NCI-H146 (cell line): Measurements from ENCODE around the gene DHRS12.
A peak's percentile ranks its signal among the peaks of the same experiment; 100 is the strongest.

Experiments used
- DNase-seq: peaks from one replicate; lab custom pipeline; 2025; lab: John Stamatoyannopoulos, UW

Gene DHRS12

DNA sequence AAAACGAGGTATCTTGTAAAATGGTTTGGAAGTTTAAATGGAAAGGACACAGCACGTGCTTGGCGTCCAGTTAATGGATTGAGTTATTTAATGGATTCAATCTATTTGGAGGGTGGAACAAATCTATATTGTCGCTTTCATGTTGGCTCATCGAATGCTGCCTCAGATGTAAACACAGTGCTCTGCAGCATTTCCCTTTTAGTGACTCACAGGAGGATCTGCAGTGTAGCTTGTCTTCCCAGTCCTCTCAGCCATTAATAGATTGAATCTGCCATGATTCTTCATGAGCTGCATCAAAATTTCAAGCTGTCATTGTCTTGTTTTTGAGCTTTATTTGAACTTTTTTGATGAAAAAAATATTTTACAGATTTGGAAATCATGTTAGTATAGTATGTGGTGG is 44.7 kb downstream of the DHRS12 start:
- no peak for DNase-seq

DNA sequence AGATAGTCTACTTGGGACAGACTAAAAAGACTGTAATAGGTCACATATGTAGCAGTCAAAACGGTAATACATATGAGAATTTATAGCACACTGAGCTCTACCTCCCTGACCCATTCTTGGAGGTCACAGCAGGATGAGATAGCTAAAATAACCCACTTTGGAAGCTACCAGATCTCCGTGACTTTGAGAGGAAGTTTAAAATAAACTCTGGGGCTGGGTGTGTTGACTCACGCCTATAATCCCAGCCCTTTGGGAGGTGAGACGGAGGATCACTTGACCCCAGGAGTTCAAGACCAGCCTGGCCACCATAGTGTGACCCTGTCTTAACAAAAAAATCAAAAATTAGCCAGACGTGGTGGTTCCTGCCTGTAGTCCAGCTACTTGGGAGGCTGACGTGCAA is 45.3 kb downstream of the DHRS12 start:
- no peak for DNase-seq

DNA sequence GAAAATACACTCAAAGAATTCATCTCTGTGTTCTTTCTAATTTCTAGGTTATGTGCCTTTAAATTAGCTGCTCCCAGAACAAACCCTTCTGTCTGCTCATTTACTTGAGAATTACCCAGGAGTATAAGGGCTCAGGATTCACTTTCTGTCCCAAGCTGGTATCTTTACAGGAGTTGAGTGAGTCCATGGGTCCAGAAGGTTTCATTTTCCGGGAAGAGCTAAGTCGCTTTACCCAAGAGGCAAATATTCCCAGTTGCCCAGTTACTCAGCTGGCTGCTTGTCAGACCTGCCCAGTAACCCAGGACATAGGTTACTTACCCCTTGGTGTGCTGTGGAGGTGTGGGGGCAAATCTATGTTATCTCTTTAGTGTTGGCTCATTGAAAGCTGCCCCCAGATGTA is 47.3 kb downstream of the DHRS12 start:
- DNase-seq: no peak

DNA sequence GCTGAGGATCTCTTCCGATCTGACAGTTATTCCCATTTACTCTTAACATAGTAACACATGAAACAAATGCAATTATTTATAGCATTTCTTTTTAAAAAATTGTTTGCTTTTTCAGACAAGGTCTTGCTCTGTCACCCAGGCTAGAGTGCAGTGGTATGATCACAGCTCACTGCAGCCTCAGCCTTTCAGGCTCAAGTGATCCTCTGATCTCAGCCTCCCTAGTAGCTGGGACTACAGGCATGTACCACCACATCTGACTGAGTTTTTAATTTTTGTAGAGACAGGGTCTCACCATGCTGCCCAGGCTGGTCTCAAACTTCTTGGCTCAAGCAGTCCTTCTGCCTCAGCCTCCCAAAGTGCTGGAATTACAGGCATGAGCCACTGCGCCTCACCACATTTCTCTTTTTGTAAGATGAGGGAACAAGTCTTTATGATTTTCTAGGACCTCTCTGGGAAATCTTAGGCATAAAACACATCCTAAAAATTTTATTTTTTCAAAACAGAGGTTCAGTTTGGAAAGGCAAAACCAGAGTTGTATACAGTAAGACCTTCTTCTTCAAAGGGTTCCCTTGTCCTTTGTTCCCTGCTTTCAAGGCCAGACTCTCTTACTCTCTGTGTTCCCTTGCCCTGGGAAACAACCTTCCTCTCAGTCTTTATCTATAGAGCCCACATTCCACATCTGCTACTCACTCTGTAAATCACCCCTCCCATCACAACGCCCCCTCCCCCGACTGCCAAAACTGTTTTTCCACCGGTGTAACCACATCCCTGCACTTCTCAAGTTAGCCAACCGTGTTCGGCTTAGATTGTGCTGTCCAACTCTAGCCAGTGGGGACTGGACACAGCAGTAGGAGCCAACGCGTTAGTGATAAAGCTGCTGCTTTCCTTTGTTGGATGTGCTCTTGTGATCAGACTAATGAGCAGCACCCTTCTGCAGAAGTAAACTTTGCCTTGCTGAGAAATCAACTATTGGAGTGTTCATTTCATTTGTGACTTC is 56.2 kb downstream of the DHRS12 start:
- DNase-seq: no peak

DNA sequence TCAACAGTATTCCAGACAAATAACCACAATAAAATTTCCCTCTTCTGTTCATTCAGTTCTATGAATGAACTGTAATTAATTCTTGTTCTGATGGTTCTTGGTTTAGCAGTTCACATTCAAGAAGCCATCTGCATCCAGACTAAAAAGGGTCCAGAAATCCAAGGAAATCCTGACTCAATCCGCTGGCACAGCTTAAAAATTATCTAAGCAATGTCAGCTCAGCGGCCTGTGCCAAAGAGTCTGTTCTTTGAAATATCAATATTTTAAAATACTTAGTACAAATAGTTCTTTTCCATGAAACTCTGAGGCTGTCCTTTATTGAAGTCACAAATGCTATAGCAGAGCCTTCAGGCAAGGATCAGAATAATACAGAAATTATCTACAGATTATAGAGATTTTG is 57.2 kb downstream of the DHRS12 start:
- DNase-seq: no peak

DNA sequence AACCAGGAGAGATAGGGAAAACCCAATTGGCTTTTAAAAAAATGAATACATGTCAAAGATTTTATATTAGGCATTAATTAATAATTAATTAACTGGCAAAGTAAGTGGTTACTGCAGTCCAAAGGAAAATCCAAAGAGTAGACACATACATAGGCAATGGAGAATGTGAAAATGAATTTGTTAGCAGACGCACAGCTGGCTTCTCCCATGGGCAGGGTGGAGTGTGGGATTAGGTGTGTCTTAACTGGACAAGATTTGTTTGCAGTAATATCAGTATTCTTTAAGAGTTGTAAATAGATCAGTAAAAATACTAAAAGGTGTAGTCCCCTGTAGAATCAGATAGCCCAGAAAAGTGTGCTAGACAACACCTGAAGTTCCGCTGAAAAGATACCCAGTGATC is 58.7 kb downstream of the DHRS12 start:
- DNase-seq: no peak

DNA sequence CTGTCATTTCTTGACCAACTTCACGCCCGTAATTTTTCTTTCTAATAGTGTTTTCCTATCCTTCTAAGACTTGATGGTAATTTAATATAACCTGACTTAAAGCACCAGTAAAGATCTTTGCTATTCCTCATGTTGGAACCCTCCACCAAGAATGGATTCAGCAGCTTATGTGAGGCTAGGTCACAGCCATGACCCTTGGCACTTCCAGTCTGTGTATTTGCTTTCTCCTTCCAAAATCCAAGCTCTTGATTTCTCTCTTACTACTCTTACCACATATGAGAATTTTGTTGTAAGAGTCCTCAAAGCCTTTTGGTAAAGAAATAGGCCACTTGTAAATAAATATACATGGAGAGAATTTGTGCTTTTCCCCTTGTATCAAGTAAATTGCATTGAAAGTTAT is 61.4 kb downstream of the DHRS12 start:
- no peak for DNase-seq

DNA sequence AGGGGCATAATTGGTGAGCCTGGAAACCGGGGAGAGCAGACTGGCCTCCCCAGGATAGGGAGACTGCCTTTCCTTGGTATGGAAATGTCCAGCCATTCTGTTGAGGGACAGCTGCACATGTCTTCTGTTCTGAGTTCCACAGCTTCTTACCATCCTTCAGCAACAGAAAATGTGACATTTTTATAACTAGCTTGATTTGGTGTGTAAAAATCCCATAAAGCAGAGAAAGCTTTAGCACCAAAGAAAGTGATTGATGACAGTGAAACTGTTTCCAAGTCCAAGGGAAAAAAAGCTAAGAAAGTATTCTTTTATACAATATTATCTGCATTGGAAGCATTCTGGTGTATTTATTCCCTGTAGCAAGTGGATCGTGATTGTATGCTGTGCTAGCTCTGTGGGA is 61.9 kb downstream of the DHRS12 start:
- no peak for DNase-seq

DNA sequence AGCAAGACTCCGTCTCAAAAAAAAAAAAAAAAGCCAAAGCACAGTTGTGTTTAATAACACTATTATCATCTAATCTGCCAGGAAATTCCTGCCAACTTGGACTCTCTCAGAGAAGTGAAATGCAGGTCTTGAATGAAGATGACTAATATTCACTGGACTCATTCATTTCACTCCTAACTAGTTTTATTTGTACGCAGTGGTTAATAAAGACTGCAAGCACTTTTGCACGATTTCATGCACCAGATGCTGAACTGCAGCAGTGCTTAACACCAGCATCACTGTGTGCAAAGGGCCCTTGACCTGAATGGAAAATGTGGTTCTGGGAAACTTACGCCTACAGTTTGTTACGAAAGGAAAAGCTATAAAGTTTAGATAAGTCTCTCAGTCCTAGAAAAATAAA is 63.3 kb downstream of the DHRS12 start:
- no peak for DNase-seq

DNA sequence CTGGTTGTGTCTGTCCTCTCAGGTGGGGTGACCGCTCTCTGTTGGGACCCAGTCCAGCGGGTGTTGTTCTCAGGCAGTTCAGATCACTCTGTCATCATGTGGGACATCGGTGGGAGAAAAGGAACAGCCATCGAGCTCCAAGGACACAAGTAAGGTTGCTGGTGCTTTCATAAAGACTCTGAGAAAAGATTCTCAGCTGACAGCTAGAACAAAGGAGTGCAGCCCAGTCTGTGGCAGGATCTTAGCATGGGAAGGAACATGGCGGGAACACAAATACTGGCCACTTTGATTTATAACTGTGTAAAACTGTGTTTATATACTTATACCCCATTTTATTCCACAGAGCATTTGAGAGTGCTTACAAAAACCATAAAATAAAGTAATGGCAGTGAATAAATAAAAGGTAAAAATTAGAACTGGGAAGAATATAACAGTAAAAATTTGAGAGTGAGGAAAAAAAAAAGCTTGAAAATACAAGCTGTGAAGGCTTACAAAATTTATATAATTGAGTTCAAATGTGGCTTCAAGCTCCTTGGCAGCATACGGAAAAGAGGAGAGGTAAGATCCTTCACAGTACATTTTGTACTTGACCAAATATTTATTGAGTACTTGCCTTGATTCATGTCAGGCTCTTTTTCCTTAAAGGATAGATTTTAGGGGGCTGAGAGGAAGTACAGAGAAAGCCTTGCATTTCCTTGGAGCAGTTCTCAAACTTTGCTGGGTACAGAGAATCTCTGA is 64.8 kb downstream of the DHRS12 start:
- DNase-seq: no peak

DNA sequence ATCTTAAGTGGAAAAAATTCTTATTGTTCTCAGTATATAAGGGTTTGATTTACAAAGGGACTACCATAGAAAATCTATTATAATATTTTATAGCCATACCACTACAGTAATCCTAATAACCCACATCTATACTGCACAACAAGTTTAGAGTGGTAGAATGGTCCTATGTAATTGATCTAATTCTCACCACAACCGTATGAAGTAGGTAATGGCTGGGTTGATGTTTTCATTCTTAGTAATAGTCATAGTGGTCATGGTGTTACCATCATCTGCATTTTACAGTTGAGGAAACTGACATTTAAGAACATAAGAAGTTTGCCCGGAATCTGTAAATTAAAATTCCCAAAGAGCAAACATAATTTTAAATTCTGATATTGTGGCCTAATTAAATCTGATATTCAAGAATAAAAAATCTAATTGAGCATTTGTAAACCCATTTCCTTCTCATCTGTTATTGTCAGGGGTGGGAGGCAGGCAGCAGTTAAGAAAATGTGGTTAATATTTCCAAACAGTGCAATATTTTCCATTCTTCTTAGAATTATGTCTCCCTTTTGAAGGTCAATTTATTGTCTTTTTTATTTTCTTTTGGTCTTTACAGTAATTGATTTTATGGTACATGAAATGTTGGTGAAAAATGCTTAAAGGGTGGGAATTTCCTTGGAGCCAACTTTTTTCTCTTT is 65.6 kb downstream of the DHRS12 start:
- DNase-seq: no peak

DNA sequence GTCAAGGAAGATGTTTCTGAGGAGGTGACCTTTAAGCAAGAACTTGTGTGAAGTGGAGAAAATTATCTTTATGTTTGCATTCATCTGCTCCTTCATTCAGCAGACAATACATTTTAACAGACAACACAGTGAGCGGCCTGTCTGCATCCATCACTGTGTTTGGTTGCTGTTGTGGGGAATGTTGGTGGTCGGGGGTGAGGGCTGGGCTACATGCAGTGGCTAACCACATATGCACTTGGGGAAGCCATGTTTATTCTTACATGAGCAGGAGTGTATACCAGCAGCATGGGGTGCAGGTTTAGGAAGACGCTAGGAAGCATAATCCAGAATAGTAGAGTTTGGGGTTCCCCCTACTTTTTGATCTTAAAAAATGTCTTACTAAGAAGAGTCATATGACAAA is 66.4 kb downstream of the DHRS12 start:
- no peak for DNase-seq

DNA sequence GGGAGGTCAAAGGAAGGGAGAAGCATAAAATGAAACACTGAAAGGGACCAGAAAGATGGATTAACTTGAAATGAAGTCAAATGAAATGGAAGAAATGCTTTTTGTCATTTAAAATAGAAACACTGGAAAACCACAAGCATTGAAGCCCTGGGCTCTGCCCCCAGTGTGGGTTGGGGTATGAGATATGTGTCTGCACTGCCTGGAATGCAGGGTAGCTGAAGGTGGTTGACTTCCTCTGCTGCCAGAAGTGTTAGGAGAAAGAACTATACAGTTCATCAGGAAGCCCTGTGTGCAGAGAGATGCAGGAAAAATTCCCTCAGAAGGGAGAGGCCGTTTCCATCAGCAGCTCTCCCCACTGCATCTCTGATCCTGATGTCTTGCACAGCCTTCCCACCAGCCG is 69.2 kb downstream of the DHRS12 start:
- DNase-seq: no peak

DNA sequence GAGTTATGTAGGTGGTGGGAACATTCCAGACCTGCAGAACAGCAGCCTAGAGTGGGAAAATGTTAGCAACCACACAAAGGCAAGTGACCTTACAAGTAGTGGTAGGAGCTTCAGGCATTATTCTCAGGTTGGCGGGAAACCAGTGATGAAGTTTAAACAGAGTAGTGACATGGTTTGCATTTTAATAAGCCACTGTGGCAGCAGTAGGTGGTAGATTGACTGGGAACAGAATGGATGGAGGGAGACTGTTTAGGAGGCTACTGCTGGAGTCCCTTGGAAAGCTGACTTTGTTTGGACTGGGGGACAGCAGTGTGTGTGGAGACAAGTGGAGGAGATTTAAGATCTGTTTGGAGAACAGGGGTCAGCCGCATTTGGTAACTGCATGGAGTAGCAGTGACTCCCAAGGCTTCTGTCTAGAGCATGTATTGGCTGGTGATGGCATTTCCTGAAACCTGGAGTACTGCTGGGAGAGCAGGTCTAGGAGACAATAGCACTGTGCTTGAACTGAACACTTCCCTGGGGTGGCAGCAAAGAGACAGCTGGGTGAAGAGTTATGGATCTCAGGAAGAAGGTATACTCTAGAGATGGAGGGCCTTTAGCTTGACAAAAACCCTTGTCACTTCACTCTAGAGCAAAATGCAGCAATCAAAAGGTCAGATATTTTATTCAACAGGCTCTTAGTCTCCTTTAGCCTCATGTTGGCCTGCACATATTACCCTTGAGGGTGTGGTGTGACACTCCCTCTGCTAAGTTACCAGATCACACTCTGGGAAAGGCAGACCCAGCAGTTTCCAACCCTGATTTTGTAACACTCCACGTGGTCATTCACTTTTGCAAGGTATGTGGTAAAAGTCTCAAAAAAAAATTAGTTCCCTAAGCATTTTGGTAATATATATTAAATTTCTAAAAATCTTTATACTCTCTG is 70.3 kb downstream of the DHRS12 start:
- DNase-seq: peak; percentile 39

DNA sequence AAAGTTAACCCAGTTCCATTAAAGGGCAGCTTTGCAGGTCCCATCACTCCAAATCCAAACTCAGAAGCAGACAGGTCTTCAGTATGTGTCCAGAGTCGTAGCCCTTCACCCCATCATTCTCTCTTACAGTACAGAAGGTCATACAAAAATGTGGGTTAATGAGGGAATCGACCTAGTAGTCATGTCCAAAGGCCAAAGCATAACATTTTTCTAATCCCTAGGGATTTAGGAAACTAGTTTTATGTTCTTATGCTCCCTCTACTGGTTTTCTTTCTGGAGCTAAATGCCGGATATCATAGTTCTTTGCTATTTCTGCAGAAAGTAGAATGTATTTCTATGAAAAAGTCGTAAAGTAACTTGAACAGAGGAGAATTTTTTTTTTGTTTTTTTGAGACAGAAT is 72.2 kb downstream of the DHRS12 start:
- DNase-seq: no peak

DNA sequence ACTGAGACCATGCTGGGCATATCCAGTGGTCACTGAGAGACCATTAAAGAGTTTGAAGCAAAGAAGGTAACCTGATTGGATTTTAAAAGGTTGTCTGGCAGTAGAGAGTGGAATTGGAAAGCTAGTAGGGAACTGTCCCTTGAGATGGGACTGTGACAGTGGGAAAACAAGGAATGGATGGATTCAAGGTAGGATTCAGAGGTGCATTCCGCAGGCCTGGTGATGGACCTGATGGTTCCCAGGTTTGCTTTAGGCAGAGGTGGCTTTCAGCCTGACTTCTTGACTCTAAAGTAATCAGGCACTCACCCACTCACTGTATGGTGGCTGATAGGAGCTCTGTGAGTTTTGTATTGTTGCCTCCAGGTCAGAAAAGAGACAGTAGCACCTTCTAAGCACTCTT is 73.0 kb downstream of the DHRS12 start:
- no peak for DNase-seq

DNA sequence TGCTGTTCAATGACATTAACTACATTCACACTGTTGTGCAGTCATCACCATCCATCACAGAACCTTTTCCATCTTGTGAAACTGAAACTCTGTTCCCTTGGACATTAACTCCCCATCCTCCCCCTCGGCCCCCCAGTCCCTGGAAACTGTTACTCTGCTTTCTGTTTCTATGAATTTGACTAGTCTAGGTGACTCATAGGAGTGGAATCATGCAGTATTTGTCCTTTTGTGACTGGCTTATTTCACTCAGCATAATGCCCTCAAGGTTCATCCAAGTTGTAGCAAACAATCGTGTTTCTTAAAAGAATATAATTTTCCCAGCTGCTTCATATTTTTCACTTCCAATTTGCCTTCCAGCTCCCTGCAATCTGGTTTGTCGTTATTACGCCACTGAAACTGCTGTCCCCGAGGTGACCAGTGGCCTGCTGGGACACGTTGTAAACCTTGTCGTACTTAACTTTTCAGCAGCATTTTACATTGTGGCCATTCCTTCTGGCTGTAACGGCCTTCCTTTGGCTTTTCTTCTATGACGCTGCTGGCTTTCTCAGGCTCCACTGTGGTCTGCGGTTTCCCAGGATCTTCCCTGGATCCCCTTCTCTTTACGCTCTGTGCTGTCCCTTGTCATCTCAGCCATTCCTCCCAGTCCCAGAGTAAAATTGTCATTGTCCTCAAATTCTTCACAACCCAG is 74.0 kb downstream of the DHRS12 start:
- DNase-seq: no peak

DNA sequence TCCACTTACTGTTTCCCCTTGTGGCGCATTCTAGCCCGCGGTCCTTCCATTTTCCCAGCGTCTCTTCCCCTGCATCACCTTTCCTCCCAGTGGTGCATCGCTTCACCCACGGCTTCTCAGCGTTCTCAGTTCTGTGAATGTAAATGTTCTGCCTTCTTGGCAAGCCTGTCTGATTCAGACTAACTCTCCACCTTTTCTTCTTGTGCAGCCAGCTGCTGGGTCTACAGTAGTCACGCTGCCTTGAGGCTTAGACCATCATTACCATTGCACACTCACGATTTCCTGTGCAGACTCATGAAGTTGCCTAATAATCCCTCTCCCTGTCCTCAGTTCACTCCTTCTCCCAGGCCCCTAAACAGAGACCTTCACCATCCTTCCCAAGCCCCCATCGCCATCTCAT is 75.0 kb downstream of the DHRS12 start:
- DNase-seq: no peak

DNA sequence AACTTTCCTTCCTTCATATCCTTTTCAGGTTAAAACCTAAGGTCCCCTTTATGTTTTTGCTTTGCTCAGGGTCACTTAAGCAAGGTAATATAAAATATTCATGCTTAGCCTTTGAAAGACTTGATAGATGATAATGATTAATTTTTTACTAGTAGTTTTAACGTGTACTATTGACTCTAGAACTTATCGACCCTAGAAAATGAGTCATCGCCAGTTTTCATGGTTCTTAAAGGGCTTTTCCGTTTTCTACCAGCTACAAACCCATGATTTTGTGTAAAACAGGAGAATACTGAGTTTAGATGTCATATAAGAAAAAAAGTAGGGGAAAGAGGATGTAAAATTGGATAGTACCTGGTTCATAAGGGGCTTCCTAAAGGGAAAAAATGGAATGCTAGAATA is 75.7 kb downstream of the DHRS12 start:
- DNase-seq: no peak

DNA sequence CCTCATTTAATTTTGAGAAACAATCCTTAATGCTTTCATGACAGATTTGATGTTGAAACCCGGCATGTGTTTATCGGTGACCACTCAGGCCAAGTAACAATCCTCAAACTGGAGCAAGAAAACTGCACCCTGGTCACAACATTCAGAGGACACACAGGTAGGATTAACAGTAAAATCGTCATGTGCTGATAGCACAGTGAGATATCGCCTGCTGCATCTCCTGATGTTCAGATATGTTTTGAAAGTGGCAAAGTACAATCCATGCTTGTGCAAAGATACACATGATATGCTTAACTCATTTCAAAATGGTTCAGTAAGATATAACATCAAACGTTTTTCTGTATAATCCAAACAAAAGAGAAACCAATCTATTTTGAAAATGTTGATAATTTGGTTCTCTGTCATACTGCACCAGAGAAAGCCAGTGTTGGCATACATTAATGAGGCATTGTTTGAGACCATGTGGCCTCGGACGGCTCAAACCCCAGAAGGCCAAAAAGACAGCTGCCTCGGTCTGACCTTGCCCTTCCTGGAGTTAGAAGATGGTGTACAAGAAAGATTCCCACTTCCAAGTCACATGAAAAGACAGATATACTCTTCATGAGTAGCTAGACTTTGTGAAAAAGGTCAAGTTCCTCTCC is 76.2 kb downstream of the DHRS12 start:
- no peak for DNase-seq
